ENCODE data around the gene SCFD2. TPM values are rescaled to one million over a fixed set of nuclear protein-coding genes. Genes with fewer than 3 reads are reported as not detected.
"Not testable (repeated sequence)": the region's sequence is repeated elsewhere in the genome, so short reads cannot be mapped to it uniquely, and the experiment has no call there.

SCFD2 gene
- total RNA-seq, 4 donors from 2014 or later, result 12.7 to 23.7 (median 18.3) TPM

DNA sequence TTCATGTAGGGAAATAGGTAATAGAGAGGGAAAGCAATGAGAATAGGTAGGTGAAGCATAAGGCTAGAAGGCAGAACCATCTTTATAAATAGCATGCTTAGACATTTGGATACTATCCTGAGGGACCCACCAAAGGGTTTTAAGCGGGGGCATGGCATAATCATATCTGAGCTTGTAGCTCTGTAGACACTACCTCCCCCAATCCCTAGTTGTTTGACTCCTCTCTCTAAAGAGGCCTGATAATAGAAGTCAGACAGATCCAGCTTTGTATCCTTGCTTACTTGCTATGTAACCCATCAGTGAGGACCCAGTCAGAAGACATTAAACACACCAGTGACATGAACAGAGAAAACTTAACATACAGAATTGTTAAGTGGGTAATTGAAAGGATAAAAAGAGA lies 58.7 kb downstream of the SCFD2 start:
- Histone ChIP-seq H3K4me1 (no peaks in the 10 kb centered on the region), H3K36me3 (no peaks in the 10 kb centered on the region), H3K27ac (no peak overlapping the region), H3K4me3 (no peak overlapping the region), H3K27me3 (no peaks in the 10 kb centered on the region), H3K9me3 (no peaks in the 10 kb centered on the region)
- in situ Hi-C loops (cut with MboI; ENCODE audit: low pct_ligation_motif_present in 1 of 4, low pct_unique_long_range_greater_than_20kb in 1 of 4, low sequenced_read_pairs in 3 of 4) (no loop called here), intact Hi-C loops (cut with DNase I; ENCODE audit: low total_unique reads) (no loop called here)
- no peak for TF ChIP-seq POLR2A (IDR thresholded peaks at IDR 0.05)
- TF ChIP-seq EP300 (IDR thresholded peaks at IDR 0.05; ENCODE audit: low read depth), result no peak
- TF ChIP-seq, protein P1, sequence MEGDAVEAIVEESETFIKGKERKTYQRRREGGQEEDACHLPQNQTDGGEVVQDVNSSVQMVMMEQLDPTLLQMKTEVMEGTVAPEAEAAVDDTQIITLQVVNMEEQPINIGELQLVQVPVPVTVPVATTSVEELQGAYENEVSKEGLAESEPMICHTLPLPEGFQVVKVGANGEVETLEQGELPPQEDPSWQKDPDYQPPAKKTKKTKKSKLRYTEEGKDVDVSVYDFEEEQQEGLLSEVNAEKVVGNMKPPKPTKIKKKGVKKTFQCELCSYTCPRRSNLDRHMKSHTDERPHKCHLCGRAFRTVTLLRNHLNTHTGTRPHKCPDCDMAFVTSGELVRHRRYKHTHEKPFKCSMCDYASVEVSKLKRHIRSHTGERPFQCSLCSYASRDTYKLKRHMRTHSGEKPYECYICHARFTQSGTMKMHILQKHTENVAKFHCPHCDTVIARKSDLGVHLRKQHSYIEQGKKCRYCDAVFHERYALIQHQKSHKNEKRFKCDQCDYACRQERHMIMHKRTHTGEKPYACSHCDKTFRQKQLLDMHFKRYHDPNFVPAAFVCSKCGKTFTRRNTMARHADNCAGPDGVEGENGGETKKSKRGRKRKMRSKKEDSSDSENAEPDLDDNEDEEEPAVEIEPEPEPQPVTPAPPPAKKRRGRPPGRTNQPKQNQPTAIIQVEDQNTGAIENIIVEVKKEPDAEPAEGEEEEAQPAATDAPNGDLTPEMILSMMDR (IDR thresholded peaks at IDR 0.05), result no peak
- no peak for TF ChIP-seq POLR2AphosphoS5 (IDR thresholded peaks at IDR 0.05)
- DNase-seq, result no peak
- WGBS, 2 donors (ENCODE audit: low coverage in 1 of 2), result 95 to 100% methylated on average over 1 of the region's 1 CpG

DNA sequence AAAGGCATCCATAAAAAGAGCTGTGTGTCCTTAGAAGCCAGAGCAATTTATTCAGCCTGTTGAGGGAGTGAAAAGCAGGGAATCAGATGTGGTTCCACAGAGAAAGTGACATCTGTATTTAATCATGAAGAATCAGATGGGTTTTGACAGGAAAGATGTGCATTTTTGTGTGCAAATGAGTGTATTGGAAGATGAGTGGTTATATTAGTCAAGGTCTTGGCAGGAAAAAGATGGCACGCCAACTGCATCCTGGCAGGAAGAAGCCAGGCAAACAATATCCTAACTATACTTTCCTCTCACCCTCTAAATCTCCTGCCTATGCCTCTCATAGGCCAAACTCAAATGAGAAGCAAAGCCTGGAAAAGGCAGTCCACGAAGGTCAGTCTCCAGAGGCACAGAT lies 59.1 kb downstream of the SCFD2 start:
- intact Hi-C loops (cut with DNase I; ENCODE audit: low total_unique reads), result no loop called here
- Histone ChIP-seq H3K4me3 (no peak overlapping the region), H3K9me3 (no peaks in the 10 kb centered on the region), H3K4me1 (no peaks in the 10 kb centered on the region), H3K27ac (no peak overlapping the region), H3K27me3 (no peaks in the 10 kb centered on the region), H3K36me3 (no peaks in the 10 kb centered on the region)
- DNase-seq, result no peak
- in situ Hi-C loops (cut with MboI; ENCODE audit: low pct_ligation_motif_present in 1 of 4, low pct_unique_long_range_greater_than_20kb in 1 of 4, low sequenced_read_pairs in 3 of 4), result no loop called here
- TF ChIP-seq EP300 (IDR thresholded peaks at IDR 0.05; ENCODE audit: low read depth) (no peak), POLR2A (IDR thresholded peaks at IDR 0.05) (no peak), POLR2AphosphoS5 (IDR thresholded peaks at IDR 0.05) (no peak)
- TF ChIP-seq, protein P1 (IDR thresholded peaks at IDR 0.05), result no peak
- 89% methylated on average over 2 of the region's 2 CpGs; no CpG with 5 or more reads in 1 of the 2 donors for WGBS, 2 donors (ENCODE audit: low coverage in 1 of 2)

DNA sequence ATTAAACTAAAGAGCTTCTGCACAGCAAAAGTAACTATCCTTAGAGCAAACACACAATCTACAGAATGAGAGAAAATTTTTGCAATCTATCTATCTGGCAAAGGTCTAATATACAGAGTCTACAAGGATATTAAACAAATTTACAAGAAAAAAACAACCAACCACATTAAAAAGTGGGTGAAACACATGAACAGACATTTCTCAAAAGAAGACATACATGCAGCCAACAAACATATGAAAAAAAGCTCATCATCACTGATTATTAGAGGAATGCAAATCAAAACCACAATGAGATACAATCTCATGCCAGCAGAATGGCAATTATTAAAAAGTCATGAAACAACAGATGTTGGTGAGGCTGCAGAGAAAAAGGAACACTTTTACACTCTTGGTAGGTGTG lies 73.7 kb downstream of the SCFD2 start:
- H3K9me3 ChIP-seq, result peaks cover 9 to 23% of the 10 kb centered on the region in 2 donors
- intact Hi-C loops (cut with DNase I; ENCODE audit: low total_unique reads); in situ Hi-C loops (cut with MboI; ENCODE audit: low pct_ligation_motif_present in 1 of 4, low pct_unique_long_range_greater_than_20kb in 1 of 4, low sequenced_read_pairs in 3 of 4); H3K36me3 ChIP-seq; H3K27me3 ChIP-seq; H3K27ac ChIP-seq; H3K4me3 ChIP-seq; DNase-seq; H3K4me1 ChIP-seq: not testable (repeated sequence)

DNA sequence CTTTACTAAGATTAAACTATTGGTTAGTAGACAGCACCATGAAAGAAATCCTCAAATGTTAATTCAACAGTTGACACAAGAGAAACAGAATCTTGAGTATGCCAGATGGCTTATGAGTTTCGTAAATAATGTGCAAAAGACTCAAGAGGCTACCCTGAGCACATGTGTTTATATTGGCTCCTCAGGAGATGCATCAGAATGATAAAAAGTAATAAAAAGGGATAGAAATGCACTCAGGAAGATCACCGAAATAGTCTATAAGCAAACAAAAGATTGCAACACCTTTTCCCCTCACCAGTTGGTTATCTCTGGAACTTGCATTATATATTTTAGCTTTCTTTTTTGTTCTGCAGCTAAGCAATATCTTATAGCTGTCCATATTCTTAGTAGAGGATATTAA lies 84.4 kb downstream of the SCFD2 start:
- no peaks in the 10 kb centered on the region for H3K9me3 ChIP-seq
- H3K4me3 ChIP-seq, result no peak overlapping the region
- TF ChIP-seq POLR2AphosphoS5 (IDR thresholded peaks at IDR 0.05), result no peak
- TF ChIP-seq, protein P1 (IDR thresholded peaks at IDR 0.05), result no peak
- no peak for TF ChIP-seq POLR2A (IDR thresholded peaks at IDR 0.05)
- no peak for TF ChIP-seq EP300 (IDR thresholded peaks at IDR 0.05; ENCODE audit: low read depth)
- in situ Hi-C loops (cut with MboI; ENCODE audit: low pct_ligation_motif_present in 1 of 4, low pct_unique_long_range_greater_than_20kb in 1 of 4, low sequenced_read_pairs in 3 of 4) (no loop called here), intact Hi-C loops (cut with DNase I; ENCODE audit: low total_unique reads) (no loop called here)
- no peaks in the 10 kb centered on the region for H3K27me3 ChIP-seq
- H3K36me3 ChIP-seq, result no peaks in the 10 kb centered on the region
- 78 to 80% methylated on average over 2 of the region's 2 CpGs for WGBS, 2 donors (ENCODE audit: low coverage in 1 of 2)
- H3K27ac ChIP-seq, result no peak overlapping the region
- DNase-seq, result no peak
- no peaks in the 10 kb centered on the region for H3K4me1 ChIP-seq

DNA sequence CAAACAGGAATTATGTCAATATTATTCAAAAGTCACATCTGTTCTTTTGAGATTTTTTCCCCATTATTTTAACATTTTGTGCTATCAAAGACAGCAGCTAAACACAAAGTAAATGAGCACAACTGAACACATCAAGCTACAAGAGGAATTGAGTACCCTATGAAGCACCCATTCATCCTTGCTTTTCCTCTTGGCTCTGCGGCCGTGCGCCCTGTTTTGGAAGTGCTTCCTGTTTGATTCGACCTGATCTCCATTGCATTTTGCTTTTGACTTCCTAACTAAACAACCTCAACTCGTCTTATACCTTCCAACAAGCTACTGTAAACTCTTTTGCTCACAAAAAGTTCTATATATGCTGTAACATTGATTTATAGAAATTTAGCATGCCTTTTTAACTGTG lies 85.0 kb downstream of the SCFD2 start:
- in situ Hi-C loops (cut with MboI; ENCODE audit: low pct_ligation_motif_present in 1 of 4, low pct_unique_long_range_greater_than_20kb in 1 of 4, low sequenced_read_pairs in 3 of 4), result no loop called here
- Histone ChIP-seq H3K9me3 (no peaks in the 10 kb centered on the region), H3K27ac (no peak overlapping the region), H3K27me3 (no peaks in the 10 kb centered on the region), H3K4me1 (no peaks in the 10 kb centered on the region), H3K4me3 (no peak overlapping the region), H3K36me3 (no peaks in the 10 kb centered on the region)
- 73 to 86% methylated on average over 5 of the region's 5 CpGs for WGBS, 2 donors (ENCODE audit: low coverage in 1 of 2)
- no peak for TF ChIP-seq POLR2A (IDR thresholded peaks at IDR 0.05)
- no peak for TF ChIP-seq EP300 (IDR thresholded peaks at IDR 0.05; ENCODE audit: low read depth)
- TF ChIP-seq POLR2AphosphoS5 (IDR thresholded peaks at IDR 0.05), result no peak
- TF ChIP-seq, protein P1 (IDR thresholded peaks at IDR 0.05), result no peak
- intact Hi-C loops (cut with DNase I; ENCODE audit: low total_unique reads), result no loop called here
- DNase-seq, result no peak
